Myocyte (in vitro differentiated cells): ENCODE results near the gene SFMBT1. TPM values are rescaled to one million over a fixed set of nuclear protein-coding genes. Genes with fewer than 3 reads are reported as not detected.
"Not testable (repeated sequence)": the region's sequence is repeated elsewhere in the genome, so short reads cannot be mapped to it uniquely, and the experiment has no call there.

Source experiments
- DNase-seq: peaks from one replicate; pipeline ENCODE4 v3.0.0-alpha.2; 2012; ENCODE audit warnings: low read depth
- total RNA-seq: library from RNA; depleted of rRNA; stranded (reverse); fragments of >200 nt; gene quantifications from 2 replicates; pipeline ENCODE4 v1.2.3, GENCODE V29; 2014

The SFMBT1 gene
- total RNA-seq, 1 donor from 2014 or later = 8.1 TPM

DNA sequence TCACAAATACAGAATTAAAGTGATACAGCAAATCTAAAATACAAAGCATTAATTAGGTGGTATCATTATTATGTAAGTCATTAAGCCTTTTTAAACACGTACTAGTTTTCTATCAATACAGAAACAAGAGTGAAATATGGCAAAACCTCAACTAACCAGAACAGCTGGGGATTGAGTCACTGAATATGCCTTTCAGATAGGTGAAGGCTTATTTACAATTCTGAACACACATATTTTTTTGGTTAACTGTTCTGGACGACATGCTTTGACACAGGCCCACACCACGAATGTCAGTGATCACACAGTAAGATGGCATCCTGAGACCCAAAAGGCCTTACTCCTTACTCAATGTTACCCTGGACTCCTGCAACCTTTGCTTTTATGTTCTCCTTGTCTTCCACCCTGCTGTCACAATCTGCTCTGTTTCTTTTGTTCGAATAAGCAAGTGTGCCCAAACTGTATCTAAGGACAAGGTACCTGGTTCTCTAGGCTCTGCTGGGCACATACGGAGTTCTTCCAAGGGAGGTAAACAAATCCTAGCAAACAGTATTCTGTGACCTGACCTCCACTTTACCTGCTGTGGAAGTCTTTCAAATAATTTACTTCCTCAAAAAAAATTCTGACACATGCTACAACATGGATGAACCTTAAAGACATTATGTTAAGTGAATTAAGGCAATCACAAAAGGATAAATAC, 7.0 kb downstream of the SFMBT1 start:
- no peak for DNase-seq

DNA sequence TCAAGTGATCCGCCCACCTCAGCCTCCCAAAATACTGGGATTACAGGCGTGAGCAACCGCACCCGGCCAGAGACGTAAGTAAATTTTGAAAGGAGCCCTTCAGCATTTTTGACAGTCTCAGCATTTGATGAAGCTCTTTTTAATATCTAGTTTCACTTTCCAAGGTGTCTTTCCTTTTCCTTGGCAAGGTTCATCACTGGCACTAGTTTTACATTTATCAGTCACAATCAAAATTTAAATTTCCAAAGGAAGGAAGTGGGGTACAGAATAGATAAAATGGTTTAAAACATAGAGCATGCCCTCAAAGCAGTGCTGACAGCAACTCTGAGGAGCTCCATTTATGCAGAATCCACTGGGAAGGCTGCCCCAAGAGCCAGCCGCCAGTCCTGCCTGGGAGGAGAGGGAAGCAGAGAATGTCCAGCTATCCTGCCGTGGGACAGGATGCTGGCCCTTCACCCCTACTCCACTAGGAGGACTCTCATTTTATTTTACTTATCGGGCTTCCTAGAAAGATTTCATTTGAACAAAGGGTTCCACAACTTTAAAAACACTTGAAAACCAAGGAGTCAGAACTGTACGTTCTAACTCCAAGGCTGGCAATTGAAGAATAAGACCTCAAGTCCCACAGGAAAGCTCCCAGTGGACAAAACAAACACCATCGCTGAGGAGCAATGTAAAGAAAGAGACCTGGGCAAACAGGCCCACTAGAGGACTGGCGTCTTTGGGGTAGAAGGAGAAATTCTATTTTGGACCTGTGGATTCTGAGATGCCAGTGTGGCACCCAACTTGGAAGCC, 9.9 kb downstream of the SFMBT1 start:
- DNase-seq = no peak

DNA sequence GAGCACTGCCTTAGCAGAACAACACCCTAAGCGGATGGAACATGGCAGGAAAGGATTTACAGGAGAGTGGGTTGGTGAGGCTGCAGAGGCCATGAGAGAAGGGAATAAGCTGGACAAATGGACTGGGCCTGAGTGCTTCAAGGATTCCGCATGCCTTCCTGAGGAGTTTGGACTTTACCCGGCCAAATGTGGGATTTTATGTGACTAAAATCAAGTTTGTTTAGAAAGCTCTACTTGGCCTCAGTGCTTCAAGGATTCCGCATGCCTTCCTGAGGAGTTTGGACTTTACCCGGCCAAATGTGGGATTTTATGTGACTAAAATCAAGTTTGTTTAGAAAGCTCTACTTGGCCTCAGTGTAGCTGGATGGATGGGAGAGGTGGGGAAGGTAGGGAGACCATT, 10.9 kb downstream of the SFMBT1 start:
- DNase-seq = not testable (repeated sequence)

DNA sequence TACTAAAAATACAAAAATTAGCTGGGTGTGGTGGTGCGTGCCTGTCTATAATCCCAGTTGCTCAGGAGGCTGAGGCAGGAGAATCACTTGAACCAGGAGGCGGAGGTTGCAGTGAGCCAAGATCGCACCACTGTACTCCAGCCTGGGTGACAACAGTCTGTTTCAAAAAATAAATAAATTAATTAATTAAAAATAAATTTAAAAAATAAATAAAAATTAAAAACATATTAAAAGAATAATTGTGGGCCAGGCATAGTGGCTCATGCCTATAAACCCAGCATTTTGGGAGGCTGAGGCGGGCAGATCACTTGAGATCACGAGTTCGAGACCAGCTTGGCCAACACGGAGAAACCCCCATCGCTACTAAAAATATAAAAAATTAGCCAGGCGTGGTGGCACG, 11.5 kb downstream of the SFMBT1 start:
- not testable (repeated sequence) for DNase-seq

GRCh38 chr3:53032609-53033008, 13.3 kb downstream of the SFMBT1 start:
- DNase-seq = no peak

GRCh38 chr3:53030619-53031449, 15.0 kb downstream of the SFMBT1 start:
- DNase-seq = no peak

- no peak for DNase-seq
These were observed 17.2 kb downstream of the SFMBT1 start for GRCh38 chr3:53028641-53029040.

- no peak for DNase-seq
These were observed 18.5 kb downstream of the SFMBT1 start for GRCh38 chr3:53027254-53027844.

DNA sequence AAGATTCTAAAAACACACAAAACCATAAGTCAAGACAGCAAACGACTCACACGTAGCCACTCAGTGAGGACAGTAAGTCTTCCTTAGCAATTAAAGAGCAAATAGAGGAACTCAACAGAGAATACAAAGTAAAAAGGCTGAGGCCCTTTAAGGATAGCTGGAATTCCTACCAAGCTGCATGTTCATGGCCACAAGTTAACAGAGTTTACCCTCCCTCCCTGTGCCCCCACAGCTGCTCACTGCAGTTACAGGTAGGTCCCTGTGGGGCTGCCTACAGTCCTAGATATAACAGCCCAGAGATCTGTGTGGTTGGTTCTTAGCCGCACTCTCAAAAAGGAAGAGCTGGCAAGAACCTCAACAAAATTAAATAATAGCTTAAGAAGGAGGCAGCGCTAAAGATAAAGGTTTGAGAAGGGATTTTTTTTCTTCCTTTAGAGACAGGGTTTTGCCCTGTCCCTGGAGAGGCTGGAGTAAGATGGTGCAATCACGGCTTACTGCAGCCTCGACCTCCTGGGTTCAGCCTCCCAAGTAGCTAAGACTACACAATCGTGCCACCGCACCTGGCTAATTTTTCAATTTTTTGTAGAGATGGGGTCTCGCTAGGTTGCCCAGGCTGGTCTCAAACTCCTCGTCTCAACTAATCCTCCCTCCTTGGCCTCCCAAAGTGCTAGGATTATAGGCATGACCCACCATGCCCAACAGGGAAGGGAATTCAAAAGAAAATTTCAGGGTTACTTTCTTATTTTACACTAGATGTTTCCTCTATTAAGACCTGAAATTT, 19.3 kb downstream of the SFMBT1 start:
- no peak for DNase-seq

- DNase-seq = no peak
These were observed 21.6 kb downstream of the SFMBT1 start for GRCh38 chr3:53024315-53024714.

DNA sequence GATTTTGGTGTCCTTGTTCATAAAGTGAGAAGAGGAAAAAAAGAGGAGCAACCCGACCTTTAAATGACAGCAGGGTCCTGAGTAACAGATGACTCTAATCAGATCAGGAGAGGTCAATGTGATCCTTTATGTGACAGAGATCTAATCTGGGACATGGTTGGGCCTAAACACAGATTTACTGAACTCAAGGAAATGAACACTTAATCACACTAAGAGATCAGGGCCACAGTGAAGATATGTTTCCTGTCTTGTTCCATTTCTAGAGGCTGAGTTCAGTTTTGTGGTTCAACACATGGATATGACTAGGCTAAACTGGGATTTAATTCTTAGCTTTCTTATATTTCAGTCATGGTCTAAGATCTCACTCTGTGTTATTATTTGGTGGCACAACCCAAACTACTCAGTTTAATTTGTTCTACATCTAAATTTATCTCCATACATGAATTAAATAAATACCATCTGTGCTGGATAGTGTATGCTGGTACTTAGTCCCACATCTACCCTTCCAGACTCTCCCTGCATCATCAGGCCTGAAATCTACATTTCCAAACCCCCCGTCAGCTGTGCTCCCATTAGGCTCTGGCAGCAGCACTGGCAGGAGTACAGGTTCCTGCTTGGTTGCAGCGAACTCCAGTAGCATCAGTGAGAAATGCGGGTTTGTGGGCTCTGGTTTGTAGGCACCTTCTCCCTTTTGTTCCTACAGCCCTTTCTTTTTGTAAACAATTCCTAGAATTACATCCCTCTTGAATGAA, 22.6 kb downstream of the SFMBT1 start:
- peak; percentile 12 for DNase-seq

GRCh38 chr3:53022647-53023046, 23.2 kb downstream of the SFMBT1 start:
- no peak for DNase-seq

- DNase-seq = no peak
These were observed 29.6 kb downstream of the SFMBT1 start for GRCh38 chr3:53016236-53016635.

GRCh38 chr3:53011324-53011723, 34.5 kb downstream of the SFMBT1 start:
- DNase-seq = no peak

- DNase-seq = peak; percentile 15
These were observed 35.9 kb downstream of the SFMBT1 start for GRCh38 chr3:53009826-53010539.

- DNase-seq = no peak
These were observed 36.9 kb downstream of the SFMBT1 start for GRCh38 chr3:53008932-53009331.

DNA sequence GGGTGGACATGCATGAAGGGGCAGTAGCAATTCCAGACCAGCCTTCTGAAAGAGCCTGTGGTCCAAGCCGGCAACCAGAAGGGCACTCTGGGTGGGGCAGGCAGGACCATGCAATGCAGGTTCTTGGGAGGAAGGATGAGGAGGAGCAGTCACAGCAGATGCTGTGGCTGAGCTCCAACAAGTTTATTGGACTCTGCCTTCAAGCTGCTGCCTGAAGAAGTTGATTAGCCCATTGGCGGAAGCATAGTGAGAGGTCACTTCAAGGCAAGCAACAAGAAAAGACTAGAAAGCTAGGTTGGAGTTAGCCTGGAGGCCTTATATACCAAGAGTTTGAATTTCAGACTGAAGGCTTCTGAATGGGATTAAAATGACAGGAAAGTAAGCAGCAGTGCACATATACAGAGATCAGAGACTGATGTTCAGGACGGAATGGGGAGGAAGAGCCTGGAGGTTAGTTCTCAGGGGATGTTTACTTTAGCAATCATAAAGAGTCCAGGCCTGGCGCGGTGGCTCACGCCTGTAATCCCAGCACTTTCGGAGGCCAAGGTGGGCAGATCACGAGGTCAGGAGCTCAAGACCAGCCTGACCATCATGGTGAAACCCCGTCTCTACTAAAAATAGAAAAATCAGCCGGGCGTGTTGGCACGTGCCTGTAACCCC, 39.9 kb downstream of the SFMBT1 start:
- no peak for DNase-seq

DNA sequence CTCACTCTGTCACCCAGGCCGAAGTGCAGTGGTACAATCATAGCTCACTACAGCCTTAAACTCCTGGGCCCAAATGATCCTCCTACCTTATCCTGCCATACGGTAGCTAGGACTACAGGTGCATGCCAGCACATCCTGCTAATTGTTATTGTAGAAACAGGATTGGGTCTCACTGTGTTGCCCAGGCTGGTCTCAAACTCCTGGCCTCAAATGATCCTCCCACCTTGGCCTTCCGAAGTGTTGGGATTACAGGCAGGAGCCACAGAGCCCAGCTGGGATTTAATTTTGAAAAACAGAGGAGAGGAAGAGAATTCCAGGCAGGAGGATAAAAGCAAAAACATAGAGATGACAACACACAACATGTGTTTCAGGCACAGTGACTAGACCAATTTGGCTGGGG, 40.5 kb downstream of the SFMBT1 start:
- DNase-seq = no peak

DNA sequence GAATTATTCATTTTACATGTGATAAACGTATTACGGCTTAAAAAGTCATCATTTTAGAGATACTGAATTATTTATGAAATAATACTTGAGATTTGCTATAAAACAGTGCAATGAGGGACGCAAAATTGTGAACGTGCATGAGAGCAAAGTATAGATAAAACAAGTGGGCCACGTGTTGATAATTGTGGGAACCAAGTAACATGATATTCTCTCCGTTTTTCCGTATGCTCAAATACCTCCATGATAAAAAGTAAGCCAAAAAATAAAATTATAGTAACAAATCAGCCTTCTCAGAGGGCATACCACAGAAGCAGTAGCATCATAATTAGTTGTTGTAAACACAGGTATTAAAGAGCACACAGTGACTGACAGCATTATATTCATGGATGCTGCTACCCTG, 42.6 kb downstream of the SFMBT1 start:
- no peak for DNase-seq
